ENCODE results near the gene GPR108. TPM values are rescaled to one million over a fixed set of nuclear protein-coding genes. Genes with fewer than 3 reads are reported as not detected.
"Not testable (repeated sequence)": the region's sequence is repeated elsewhere in the genome, so short reads cannot be mapped to it uniquely, and the experiment has no call there.

GPR108 gene
- total RNA-seq, 1 experiment from 2014 or later, result 35.7 TPM

DNA sequence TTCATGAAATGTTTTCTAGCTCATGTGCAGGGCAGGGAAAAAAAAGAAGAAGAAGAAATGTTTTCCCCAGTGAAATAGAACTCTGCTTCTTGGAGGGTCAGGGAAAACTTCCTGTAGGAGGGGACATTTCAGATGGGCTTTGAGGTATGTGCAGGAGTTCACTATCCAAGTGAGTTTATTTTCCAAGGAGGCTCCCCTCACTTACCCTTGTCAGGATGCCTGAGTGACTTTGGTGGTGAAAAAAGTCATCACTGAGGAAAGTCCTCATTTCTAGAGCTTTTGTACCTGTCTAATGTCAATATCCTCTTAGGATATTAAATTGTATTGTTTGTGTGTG, 16.3 kb downstream of the GPR108 start:
- no peak for DNase-seq (ENCODE audit: low read depth)

- peak; percentile 59 for DNase-seq (ENCODE audit: low read depth)
Measured at GRCh38 chr19:6720369-6721137, 16.8 kb downstream of the GPR108 start, which contains the start of gene C3. TSS of gene C3 (minus strand) at chr19:6720650. CDS start at chr19:6720589, 61 bp downstream.

DNA sequence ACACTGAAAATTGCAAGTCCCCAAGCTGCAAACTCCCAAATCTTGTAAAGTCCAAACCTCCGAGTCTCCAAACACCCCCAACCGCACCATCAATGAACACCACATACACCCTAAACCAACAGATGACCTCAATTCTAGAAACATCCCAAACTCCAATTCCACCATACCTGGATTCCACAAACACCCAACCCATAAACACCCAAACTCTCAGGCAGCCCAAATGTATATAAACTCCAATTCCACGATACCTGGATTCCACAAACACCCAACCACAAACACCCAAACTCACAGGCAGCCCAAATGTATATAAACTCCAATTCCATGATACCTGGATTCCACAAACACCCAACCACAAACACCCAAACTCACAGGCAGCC, 17.4 kb downstream of the GPR108 start:
- no peak for DNase-seq (ENCODE audit: low read depth)

- no peak for DNase-seq (ENCODE audit: low read depth)
Measured at GRCh38 chr19:6719540-6719861, 17.9 kb downstream of the GPR108 start.

DNA sequence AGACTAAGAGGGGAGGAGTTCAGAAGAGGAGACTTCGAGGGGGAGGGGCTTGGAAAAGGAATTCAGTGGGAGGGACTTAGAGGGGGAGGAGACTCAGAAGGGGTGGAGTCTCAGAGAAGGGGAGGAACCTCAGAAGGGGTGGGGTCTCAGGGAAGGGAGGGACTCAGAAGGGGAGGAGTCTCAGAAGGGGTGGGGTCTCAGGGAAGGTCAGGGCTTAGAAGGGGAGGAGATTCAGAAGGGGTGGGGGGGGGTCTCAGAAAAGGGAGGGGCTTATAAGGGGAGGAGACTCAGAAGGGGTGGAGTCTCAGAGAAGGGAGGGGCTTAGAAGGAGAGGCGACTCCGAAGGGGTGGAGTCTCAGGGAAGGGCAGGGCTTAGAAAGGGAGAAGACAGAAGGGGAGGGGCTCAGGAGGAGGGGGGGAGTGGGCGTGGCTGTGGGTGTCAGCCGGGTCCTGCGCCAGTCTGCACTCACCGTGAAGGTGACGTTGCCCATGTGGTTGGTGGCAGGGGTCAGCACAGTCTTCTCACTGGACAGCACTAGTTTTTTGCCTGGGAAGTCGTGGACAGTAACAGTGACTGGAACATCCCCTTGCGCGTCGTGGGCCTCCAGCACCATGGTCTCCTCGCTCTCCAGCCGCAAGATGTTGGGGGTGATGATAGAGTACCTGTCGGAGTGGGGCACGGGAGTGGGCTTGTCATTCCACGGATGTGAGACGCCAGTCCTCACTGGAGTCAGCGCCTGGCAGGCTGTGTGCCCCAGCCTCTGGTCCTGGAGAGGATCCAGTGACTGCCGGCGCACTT, 18.4 kb downstream of the GPR108 start:
- DNase-seq (ENCODE audit: low read depth), result peak; percentile 33

DNA sequence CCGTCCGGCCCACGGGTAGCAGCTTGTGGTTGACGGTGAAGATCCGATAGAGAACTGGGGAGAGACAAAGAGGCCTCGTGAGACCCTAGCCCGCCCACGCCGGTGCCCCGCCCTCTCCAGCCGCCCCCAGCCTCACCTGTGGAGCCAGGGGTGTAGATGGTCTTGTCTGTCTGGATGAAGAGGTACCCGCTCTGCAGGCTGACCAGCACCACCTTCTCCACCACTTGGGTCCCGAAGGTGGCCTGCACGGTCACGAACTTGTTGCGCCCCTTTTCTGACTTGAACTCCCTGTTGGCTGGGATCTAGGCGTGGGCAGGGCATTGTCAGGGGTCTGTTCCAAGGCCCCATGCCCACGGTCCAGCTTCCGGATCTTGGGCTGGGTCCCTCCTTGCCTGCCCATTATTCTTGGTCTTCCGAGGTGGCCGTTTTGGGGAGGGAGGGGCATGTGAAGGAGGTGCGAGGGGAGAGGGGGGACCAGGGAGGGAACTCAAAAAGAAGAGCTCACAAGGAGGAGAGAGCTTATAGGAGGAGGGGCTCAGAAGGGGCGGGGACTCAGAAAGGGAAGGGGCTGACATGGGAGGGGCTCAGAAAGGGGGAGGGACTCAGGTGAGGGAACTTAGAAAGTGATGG, 19.2 kb downstream of the GPR108 start:
- no peak for DNase-seq (ENCODE audit: low read depth)

DNA sequence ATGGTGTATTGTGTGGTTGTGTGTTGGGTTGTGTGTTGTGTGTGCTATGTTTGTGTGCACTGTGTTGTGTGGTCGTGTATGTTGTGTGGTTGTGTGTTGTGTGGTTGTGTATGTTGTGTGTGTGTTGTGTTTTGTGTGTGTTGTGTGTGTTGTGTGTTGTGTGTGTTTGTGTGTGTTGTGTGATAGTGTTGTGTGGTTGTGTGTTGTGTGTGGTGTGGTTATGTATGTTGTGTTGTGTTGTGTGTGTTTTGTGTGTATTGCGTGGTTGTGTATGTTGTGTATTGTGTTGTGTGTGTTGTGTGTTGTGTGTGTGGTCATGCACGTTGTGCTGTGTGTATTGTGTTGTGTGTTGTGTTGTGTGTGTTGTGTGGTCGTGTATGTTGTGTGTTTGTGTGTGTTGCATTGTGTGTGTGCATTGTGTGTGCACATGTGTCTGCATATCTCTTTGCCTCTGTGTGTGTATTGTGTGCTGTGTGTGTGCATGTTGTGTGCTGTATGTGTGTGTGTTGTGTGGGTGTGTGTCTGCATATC, 19.9 kb downstream of the GPR108 start:
- no peak for DNase-seq (ENCODE audit: low read depth)

DNA sequence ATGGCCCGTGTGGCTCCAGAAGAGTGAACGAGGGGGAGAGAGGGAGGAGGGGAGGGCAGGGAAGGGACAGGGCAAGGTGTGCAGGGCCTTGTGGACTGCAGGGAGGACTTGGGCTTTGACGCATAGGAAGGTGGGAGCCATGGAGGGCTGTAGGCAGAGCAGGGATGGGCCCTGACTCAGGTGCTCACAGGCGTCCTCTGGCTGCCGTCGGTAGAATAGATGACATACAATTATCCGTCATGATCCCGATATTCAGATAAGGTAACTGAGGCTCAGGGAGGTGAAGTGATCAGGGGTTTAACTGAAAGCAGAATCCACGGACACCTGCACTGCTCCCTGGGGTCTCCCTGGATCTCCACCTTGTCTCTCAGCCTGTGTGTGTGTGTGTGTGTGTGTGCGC, 20.3 kb downstream of the GPR108 start:
- no peak for DNase-seq (ENCODE audit: low read depth)

GRCh38 chr19:6716610-6716970, 20.8 kb downstream of the GPR108 start:
- DNase-seq (ENCODE audit: low read depth), result no peak

- no peak for DNase-seq (ENCODE audit: low read depth)
Measured at GRCh38 chr19:6714749-6715555, 22.4 kb downstream of the GPR108 start.

- no peak for DNase-seq (ENCODE audit: low read depth)
Measured at GRCh38 chr19:6713773-6714692, 23.3 kb downstream of the GPR108 start.

GRCh38 chr19:6712692-6713670, 24.4 kb downstream of the GPR108 start:
- DNase-seq (ENCODE audit: low read depth), result no peak

GRCh38 chr19:6712231-6712630, 25.1 kb downstream of the GPR108 start:
- no peak for DNase-seq (ENCODE audit: low read depth)

- DNase-seq (ENCODE audit: low read depth), result no peak
Measured at GRCh38 chr19:6711605-6712004, 25.8 kb downstream of the GPR108 start.

DNA sequence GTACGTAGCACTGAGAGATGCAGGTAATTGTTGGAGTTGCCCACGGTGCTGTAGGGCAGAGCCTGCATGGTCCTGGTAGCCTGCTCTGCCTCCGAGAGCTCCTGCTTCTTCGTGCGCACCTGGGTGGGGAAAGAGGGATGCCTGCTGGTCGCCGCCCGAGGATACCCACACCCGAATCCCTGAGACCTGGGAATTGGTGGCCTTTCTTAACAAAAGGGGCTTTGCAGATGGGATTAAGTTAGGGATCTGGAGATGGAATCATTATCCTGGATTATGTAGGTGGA, 26.4 kb downstream of the GPR108 start:
- no peak for DNase-seq (ENCODE audit: low read depth)

GRCh38 chr19:6710273-6711077, 26.9 kb downstream of the GPR108 start:
- no peak for DNase-seq (ENCODE audit: low read depth)

GRCh38 chr19:6709549-6709948, 27.8 kb downstream of the GPR108 start:
- DNase-seq (ENCODE audit: low read depth), result no peak

- DNase-seq (ENCODE audit: low read depth), result not testable (repeated sequence)
Measured at GRCh38 chr19:6708913-6709312, 28.5 kb downstream of the GPR108 start.

DNA sequence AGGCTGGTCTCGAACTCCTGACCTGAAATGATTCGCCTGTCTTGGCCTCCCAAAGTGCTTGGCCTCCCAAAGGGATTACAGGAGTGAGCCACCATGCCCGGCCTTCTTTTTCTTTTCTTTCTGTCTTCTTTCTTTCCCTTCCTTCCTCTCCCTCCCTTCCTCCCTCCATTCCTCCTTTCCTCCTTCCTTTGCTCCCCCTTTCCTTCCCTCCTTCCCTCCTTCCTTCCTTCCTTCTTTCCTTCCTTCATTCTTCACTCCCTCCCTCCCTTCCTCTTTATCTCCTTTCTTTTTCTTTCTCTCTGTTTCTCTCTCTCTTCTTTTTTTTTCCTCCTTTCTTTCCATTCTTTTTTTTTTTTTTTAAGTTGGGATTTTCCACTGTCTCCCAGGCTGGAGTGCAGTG, 29.0 kb downstream of the GPR108 start:
- no peak for DNase-seq (ENCODE audit: low read depth)

Data from Daoy (cell line).